GM18511 (cell line): ENCODE measurements around the gene ZNF609.

ENCODE experiments used
- ATAC-seq: cut with Tn5 transposase; IDR thresholded peaks from one replicate; pipeline ENCODE4 v1.9.1; 2021; ENCODE audit warnings: mild to moderate bottlenecking, moderate library complexity; ENCODE audit not compliant: unreplicated experiment

ZNF609 gene

GRCh38 chr15:64716452-64716851 is 256.1 kb downstream of the ZNF609 start:
- ATAC-seq: no peak

GRCh38 chr15:64717130-64717529 is 256.8 kb downstream of the ZNF609 start:
- ATAC-seq: no peak

- ATAC-seq: no peak
Measured at GRCh38 chr15:64717735-64718495, 257.5 kb downstream of the ZNF609 start.

- no peak for ATAC-seq
Measured at GRCh38 chr15:64720188-64720587, 259.8 kb downstream of the ZNF609 start.

GRCh38 chr15:64730151-64730550 is 269.8 kb downstream of the ZNF609 start:
- no peak for ATAC-seq

DNA sequence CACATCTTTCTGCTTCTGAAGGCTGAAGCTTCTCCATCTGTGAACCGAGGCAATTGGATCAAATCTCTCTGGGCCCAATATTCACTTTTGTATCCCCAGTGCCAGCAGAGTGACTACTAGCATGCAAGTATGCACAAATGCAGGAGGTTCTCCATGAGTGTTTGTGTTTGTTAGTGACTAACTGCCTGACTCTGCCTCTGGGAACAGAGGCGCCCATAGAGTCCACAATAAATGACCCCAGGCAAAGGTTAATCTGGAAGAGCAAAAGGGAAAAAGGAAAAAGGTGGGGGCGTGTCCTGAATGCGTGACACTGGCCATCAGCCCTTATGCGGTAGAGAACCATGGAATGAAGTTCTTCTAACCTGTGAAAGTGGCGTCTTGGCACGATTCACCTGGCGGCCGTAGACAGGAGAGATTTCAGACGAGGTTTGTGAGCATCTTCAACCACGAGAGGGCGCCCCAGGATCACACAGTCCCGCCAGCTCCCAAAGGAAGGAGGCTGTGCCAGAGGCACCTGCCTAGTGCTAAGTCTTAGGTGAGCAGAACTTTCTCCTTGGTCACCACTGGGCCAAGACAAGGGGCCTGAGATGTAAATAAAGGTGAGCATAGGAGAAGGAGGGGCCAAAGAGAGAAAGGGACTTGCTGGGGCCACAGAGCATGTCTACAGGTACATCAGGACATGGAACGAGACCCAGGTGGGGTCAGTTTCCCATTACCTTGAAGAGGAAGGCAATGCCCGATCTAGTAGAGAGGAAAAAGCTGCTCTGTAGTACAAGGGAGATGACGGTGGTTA is 270.8 kb downstream of the ZNF609 start:
- no peak for ATAC-seq

DNA sequence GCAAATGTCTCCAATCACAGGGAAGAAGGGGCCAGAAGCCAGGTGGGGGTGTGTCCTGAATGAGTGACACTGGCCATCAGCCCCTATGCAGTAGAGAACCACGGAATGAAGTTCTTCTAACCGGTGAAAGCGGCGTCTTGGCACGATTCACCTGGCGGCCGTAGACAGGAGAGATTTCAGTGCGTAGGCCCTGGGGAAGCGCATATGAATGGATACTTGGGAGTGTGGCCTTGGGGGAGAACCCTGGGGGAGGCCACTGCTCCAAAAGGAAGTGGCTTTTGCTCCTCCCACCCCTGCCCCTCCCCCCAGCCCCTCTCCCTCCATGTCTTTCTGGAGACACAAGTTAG is 271.4 kb downstream of the ZNF609 start:
- no peak for ATAC-seq

DNA sequence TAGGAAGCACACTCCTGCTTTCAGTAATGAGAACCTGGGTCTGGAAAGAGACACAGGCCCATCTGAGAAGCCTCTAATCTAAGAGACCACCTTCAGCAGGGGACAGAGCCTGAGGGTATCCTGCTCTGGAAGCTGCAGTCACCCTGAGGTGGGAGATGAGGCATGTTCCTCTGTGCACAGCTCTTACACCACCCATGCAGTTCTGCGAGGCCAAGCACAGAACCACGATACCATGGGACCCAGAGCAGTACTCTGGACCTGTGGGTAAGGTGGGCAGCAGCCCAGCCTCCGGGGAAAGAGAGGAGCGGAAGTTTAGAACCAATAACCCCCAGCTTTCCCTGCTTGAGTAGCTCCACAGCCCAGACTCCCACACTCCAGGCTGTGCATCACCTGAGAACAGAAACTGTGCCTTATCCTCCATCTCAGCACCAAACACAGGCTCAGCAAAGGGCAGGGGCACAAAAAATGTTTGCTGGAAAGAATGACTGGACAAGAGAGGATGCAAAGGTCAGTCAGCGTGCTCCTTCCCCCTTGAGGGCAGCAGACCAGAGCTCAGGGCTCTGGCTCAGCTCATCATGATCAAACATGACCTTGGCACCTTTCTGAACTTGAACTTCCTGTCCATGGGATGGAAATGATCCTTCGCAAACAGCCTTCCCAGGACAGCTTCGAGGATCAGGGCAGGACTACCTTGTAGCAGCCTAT is 271.9 kb downstream of the ZNF609 start:
- no peak for ATAC-seq
